IMR-90 (cell line): ENCODE measurements around the gene TRIM44. TPM values are rescaled to one million over a fixed set of nuclear protein-coding genes. Genes with fewer than 3 reads are reported as not detected.
"Not testable (repeated sequence)": the region's sequence is repeated elsewhere in the genome, so short reads cannot be mapped to it uniquely, and the experiment has no call there.

Experiments
- ATAC-seq: fragments of 200-7000 bp; cut with Tn5 transposase; 2 replicates; pipeline ENCODE4 v1.9.1; 2020; ENCODE audit warnings: low read depth, mild to moderate bottlenecking, moderate library complexity
- BruUV-seq: library from RNA; stranded (reverse); fragments of 400-500 nt; replicated peaks from 2 replicates; lab custom pipeline; 2021; lab: Mats Ljungman, UMichigan
- CTCF ChIA-PET: fragments of 300-600 bp; formaldehyde crosslinking; extraction: SDS; loops from one replicate; lab custom pipeline; 2021; ENCODE audit warnings: antibody characterized with exemption; lab: Yijun Ruan, JAX
- POLR2A ChIA-PET: fragments of 300-600 bp; sonication (Branson Sonifier 250); formaldehyde crosslinking; loops from one replicate; lab custom pipeline; 2022; ENCODE audit warnings: antibody characterized with exemption; ENCODE audit not compliant: unreplicated experiment; lab: Charles Lee
- DNase-seq: peaks from one replicate; pipeline ENCODE4 v3.0.0; 2013
- H2AFZ ChIP-seq: replicated peaks from 2 replicates; pipeline ENCODE3; 2013; ENCODE audit warnings: low read length, mild to moderate bottlenecking; ENCODE audit not compliant: poor library complexity
- H2AK5ac ChIP-seq: 2 replicates; pipeline ENCODE4 v1.6.1; 2013; ENCODE audit warnings: low read depth, low read length, inconsistent platforms
- H2AK9ac ChIP-seq: replicated peaks from 2 replicates; pipeline ENCODE3; 2013; ENCODE audit warnings: mild to moderate bottlenecking, low read depth, low read length, moderate library complexity; ENCODE audit not compliant: poor library complexity
- H2BK120ac ChIP-seq: 2 replicates; pipeline ENCODE4 v1.6.1; 2013; ENCODE audit warnings: low read depth, low read length, inconsistent platforms
- H2BK15ac ChIP-seq: 3 replicates; pipeline ENCODE4 v1.6.1; 2013; ENCODE audit warnings: low read depth, low read length, inconsistent platforms
- H2BK20ac ChIP-seq: 2 replicates; pipeline ENCODE4 v1.6.1; 2013; ENCODE audit warnings: low read depth, mild to moderate bottlenecking, inconsistent platforms, low read length, moderate library complexity
- H2BK5ac ChIP-seq: 2 replicates; pipeline ENCODE4 v1.6.1; 2013; ENCODE audit warnings: mild to moderate bottlenecking, low read depth, low read length, inconsistent platforms; ENCODE audit not compliant: poor library complexity, severe bottlenecking
- H3K14ac ChIP-seq: replicated peaks from 2 replicates; pipeline ENCODE4 v1.6.1; 2013; ENCODE audit warnings: low read depth, low read length, inconsistent platforms
- H3K18ac ChIP-seq: 2 replicates; pipeline ENCODE4 v1.6.1; 2013; ENCODE audit warnings: low read depth, low read length, control low read depth
- H3K23ac ChIP-seq: 2 replicates; pipeline ENCODE4 v1.6.1; 2013; ENCODE audit warnings: low read depth, low read length, inconsistent platforms
- H3K27ac ChIP-seq: 2 replicates; pipeline ENCODE4 v1.5.1; 2013; ENCODE audit warnings: mild to moderate bottlenecking, control low read depth, low read length; ENCODE audit not compliant: insufficient read depth
- H3K27me3 ChIP-seq: 2 replicates; pipeline ENCODE4 v1.6.1; 2013; ENCODE audit warnings: low read length; ENCODE audit not compliant: control insufficient read depth, insufficient read depth
- H3K36me3 ChIP-seq: 2 replicates; pipeline ENCODE4 v1.6.1; 2013; ENCODE audit warnings: low read length, mixed read lengths; ENCODE audit not compliant: control insufficient read depth, insufficient read depth
- H3K4ac ChIP-seq: 2 replicates; pipeline ENCODE4 v1.6.1; 2013; ENCODE audit warnings: low read depth, low read length, inconsistent platforms
- H3K4me1 ChIP-seq: 2 replicates; pipeline ENCODE4 v1.6.1; 2013; ENCODE audit warnings: low read length, mixed read lengths; ENCODE audit not compliant: control insufficient read depth, insufficient read depth
- H3K4me2 ChIP-seq: 2 replicates; pipeline ENCODE4 v1.6.1; 2013; ENCODE audit warnings: low read depth, mild to moderate bottlenecking, control low read depth, low read length, moderate library complexity
- H3K4me3 ChIP-seq: 2 replicates; pipeline ENCODE4 v1.5.1; 2013; ENCODE audit warnings: low read depth, mild to moderate bottlenecking, control low read depth, low read length, moderate library complexity; ENCODE audit not compliant: insufficient read depth
- H3K56ac ChIP-seq: 2 replicates; pipeline ENCODE4 v1.6.1; 2013; ENCODE audit warnings: low read length, inconsistent platforms; ENCODE audit not compliant: insufficient read depth; ENCODE audit errors: extremely low read depth
- H3K79me1 ChIP-seq, 2 experiments: 2 replicates each; pipeline ENCODE4 v1.6.1; 2013; ENCODE audit warnings: low read length in 2 of 2, inconsistent platforms in 1 of 2, low read depth in 1 of 2
- H3K9ac ChIP-seq: 2 replicates; pipeline ENCODE4 v1.6.1; 2013; ENCODE audit warnings: low read depth, low read length, control low read depth
- H3K9me1 ChIP-seq: 2 replicates; pipeline ENCODE4 v1.6.1; 2013; ENCODE audit warnings: low read length, inconsistent platforms; ENCODE audit not compliant: insufficient read depth
- H3K9me3 ChIP-seq: 2 replicates; pipeline ENCODE4 v1.6.1; 2013; ENCODE audit warnings: low read length; ENCODE audit not compliant: control insufficient read depth, insufficient read depth
- H4K20me1 ChIP-seq: 2 replicates; pipeline ENCODE4 v1.6.1; 2013; ENCODE audit warnings: low read length, inconsistent platforms; ENCODE audit not compliant: insufficient read depth
- H4K5ac ChIP-seq: 2 replicates; pipeline ENCODE4 v1.6.1; 2013; ENCODE audit warnings: mild to moderate bottlenecking, low read depth, low read length, control low read depth
- H4K8ac ChIP-seq, 2 experiments: 2 replicates each; pipeline ENCODE4 v1.6.1; 2013; ENCODE audit warnings: low read depth in 2 of 2, low read length in 2 of 2, control low read depth in 1 of 2, inconsistent platforms in 1 of 2
- H4K91ac ChIP-seq: 2 replicates; pipeline ENCODE4 v1.6.1; 2013; ENCODE audit warnings: low read depth, low read length, inconsistent platforms; ENCODE audit not compliant: insufficient read depth
- BHLHE40 ChIP-seq: fragments of 150-350 bp; IDR thresholded peaks from 2 replicates; pipeline ENCODE4 v1.6.1; 2016; ENCODE audit warnings: mild to moderate bottlenecking, low read depth, low read length
- MAZ ChIP-seq: IDR thresholded peaks from 2 replicates; pipeline ENCODE4 v1.6.1; 2012; ENCODE audit warnings: low read depth, mild to moderate bottlenecking, low read length, improper control_type of control experiment, moderate library complexity, borderline replicate concordance
- RAD21 ChIP-seq: IDR thresholded peaks from 2 replicates; pipeline ENCODE4 v1.6.1; 2012; ENCODE audit warnings: low read length, improper control_type of control experiment
- WGBS, 2 experiments: methylation state at CpG; one replicate each; pipeline versions ENCODE4 v1.1.5 to v1.1.7; 2013; ENCODE audit warnings: missing lambda C conversion rate in 2 of 2; ENCODE audit not compliant: insufficient read length in 1 of 2; ENCODE audit errors: extremely low coverage in 2 of 2; 5-methylcytosine and 5-hydroxymethylcytosine counted together
- dilution Hi-C: fragments of 300-500 bp; cut with HindIII; formaldehyde crosslinking; loops from one replicate; pipeline ENCODE4 v1.14.3; 2018; ENCODE audit warnings: low sequenced_read_pairs; ENCODE audit not compliant: unreplicated experiment
- in situ Hi-C: fragments of 300-500 bp; cut with MboI; formaldehyde crosslinking; loops from 3 replicates; pipeline ENCODE4 v1.14.3; 2019; ENCODE audit warnings: low sequenced_read_pairs, inconsistent platforms, mixed read lengths
- intact Hi-C: fragments of 100-400 bp; cut with micrococcal nuclease; formaldehyde crosslinking; loops from 2 replicates; pipeline ENCODE4 v1.10.0; 2022
- polyA plus RNA-seq, 3 experiments: library from polyadenylated mRNA; depleted of rRNA; stranded (reverse); fragments of >200 nt; gene quantifications; 2 replicates each; pipeline ENCODE4 v1.2.3, GENCODE V29; 2012; ENCODE audit warnings: low replicate concordance in 1 of 3
- total RNA-seq: library from RNA; depleted of rRNA; stranded (reverse); fragments of >200 nt; gene quantifications from 2 replicates; pipeline ENCODE4 v1.2.3, GENCODE V29; 2012
- TF ChIP-seq, protein P1 (sequence below): fragments of 150-350 bp; IDR thresholded peaks from 2 replicates; pipeline ENCODE4 v1.6.1; 2016; ENCODE audit warnings: low read depth, mild to moderate bottlenecking, low read length, moderate library complexity, borderline replicate concordance

TRIM44 gene
- total and polyA plus RNA-seq, 2 of the 4 experiments (the other 2 are of a cell fraction) = 50.7 to 104 TPM

DNA sequence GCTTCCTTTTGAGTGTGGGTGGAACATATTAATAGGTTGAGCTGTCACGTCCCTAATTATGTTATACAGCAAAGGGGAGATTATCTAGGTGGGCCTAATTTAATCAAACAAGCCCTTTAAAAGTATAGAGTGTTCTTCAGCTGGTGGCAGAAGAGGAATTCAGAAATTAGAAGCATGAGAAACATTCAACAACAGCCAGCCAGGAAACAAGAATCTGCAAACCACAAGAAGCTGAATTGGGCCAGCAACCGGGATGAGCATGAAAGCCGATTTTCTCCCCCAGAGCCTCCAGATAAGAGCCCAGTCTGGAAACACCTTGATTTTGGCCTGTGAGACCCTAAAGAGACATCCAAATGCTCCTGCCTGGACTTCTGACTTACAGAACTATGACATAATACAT, 175.5 kb downstream of the TRIM44 start:
- no TSS peak for BruUV-seq
- Histone ChIP-seq H2AK9ac (no peak overlapping the region), H3K4me1 (no peaks in the 10 kb centered on the region), H3K4ac (no peak overlapping the region), H3K9me3 (peaks cover 3% of the 10 kb centered on the region), H3K14ac (no peak overlapping the region), H3K36me3 (no peaks in the 10 kb centered on the region), H2AK5ac (no peak overlapping the region), H2BK5ac (no peak overlapping the region), H3K4me2 (no peak overlapping the region), H3K23ac (no peak overlapping the region), H3K9me1 (no peaks in the 10 kb centered on the region), H3K4me3 (no peak overlapping the region), H2BK15ac (no peak overlapping the region), H3K9ac (no peak overlapping the region), H2BK20ac (no peak overlapping the region), H2AFZ (no peak overlapping the region), H3K18ac (no peak overlapping the region), H3K27me3 (peaks cover 7% of the 10 kb centered on the region), H3K79me1 (no peaks in the 10 kb centered on the region), H3K27ac (no peak overlapping the region), H2BK120ac (no peak overlapping the region), H4K91ac (no peak overlapping the region), H3K56ac (no peak overlapping the region), H4K20me1 (no peaks in the 10 kb centered on the region), H4K5ac (no peak overlapping the region), H4K8ac (no peak overlapping the region)
- dilution Hi-C loops (no loop called here), intact Hi-C loops (no loop called here), in situ Hi-C loops (no loop called here)
- no CpG with 5 or more reads among the region's 3 CpGs for WGBS, 2 experiments
- CTCF ChIA-PET = interaction anchor here (1.4 kb wide), 1 partner anchor 16 kb away, joined by 8 read pairs; no protein-coding TSS in a partner anchor
- POLR2A ChIA-PET = no interaction called here
- ATAC-seq (peak; percentile 32), DNase-seq (no peak)
- TF ChIP-seq MAZ = no peak
- TF ChIP-seq RAD21 = no peak
- no peak for TF ChIP-seq BHLHE40
- TF ChIP-seq, protein P1, sequence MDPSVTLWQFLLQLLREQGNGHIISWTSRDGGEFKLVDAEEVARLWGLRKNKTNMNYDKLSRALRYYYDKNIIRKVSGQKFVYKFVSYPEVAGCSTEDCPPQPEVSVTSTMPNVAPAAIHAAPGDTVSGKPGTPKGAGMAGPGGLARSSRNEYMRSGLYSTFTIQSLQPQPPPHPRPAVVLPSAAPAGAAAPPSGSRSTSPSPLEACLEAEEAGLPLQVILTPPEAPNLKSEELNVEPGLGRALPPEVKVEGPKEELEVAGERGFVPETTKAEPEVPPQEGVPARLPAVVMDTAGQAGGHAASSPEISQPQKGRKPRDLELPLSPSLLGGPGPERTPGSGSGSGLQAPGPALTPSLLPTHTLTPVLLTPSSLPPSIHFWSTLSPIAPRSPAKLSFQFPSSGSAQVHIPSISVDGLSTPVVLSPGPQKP = no peak

DNA sequence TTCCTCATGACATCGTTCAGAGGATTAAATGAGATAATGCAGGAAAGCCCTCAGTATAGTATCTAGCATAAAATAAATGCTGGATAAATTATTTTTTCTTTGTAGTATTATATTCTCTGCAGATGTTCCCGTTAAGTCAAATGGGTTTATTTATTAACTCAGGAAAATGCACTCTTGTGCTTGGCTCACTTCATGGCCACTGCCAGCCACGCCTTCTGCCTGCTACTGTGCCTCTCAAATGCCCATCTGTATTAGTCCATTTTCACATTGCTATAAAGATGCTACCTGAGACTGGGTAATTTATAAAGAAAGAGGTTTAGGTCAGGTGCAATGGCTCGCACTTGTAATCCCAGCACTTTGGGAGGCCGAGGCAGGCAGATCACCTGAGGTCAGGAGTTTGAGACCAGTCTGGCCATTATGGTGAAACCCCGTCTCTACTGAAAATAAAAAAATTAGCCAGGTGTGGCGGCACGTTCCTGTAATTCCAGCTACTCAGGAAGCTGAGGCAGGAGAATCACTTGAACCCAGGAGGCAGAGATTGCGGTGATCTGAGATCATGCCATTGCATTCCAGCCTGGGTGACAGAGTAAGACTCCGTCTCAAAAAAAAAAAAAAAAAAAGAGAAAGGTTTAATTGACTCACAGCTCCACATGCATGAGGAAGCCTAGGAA, 176.3 kb downstream of the TRIM44 start:
- H2BK20ac ChIP-seq, H3K14ac ChIP-seq, H2AK5ac ChIP-seq, POLR2A ChIA-PET, H2BK120ac ChIP-seq, H4K91ac ChIP-seq, H3K4me3 ChIP-seq, CTCF ChIA-PET, H3K4me2 ChIP-seq, H2BK5ac ChIP-seq, H3K9ac ChIP-seq, H4K20me1 ChIP-seq, ATAC-seq, H3K79me1 ChIP-seq, DNase-seq, intact Hi-C loops, H4K8ac ChIP-seq, H3K27me3 ChIP-seq, H2AK9ac ChIP-seq, dilution Hi-C loops, H3K9me1 ChIP-seq, H3K27ac ChIP-seq, H3K9me3 ChIP-seq, H2AFZ ChIP-seq, H4K5ac ChIP-seq, H3K4ac ChIP-seq, H3K36me3 ChIP-seq, H2BK15ac ChIP-seq, BruUV-seq, H3K18ac ChIP-seq, H3K4me1 ChIP-seq, in situ Hi-C loops, H3K23ac ChIP-seq, H3K56ac ChIP-seq: not testable (repeated sequence)
- WGBS, 2 experiments = 89% methylated on average over 5 of the region's 10 CpGs; no CpG with 5 or more reads in 1 of the 2 experiments
